Thoracic aorta (tissue), 2 donors: ENCODE data around the gene CLDND2. TPM values are rescaled to one million over a fixed set of nuclear protein-coding genes. Genes with fewer than 3 reads are reported as not detected.

ENCODE experiments used
- ATAC-seq: fragments of 150-250 bp; one replicate; pipeline ENCODE4 v1.8.0; 2017; ENCODE audit warnings: low read depth; ENCODE audit not compliant: insufficient number of reproducible peaks, low FRiP score
- DNase-seq: peaks from one replicate; pipeline ENCODE4 v3.0.0-alpha.2; 2020; ENCODE audit warnings: low spot score
- H3K27ac ChIP-seq, 2 donors: fragments of 200-600 bp; sonication (generic); 1 replicate in 1 of 2; 2 replicates in 1 of 2; pipeline ENCODE4 v1.5.1; 2016; ENCODE audit warnings: mild to moderate bottlenecking in 2 of 2, moderate library complexity in 2 of 2
- H3K27me3 ChIP-seq: fragments of 200-600 bp; sonication (generic); replicated peaks from 2 replicates; pipeline ENCODE4 v1.6.0; 2016; ENCODE audit warnings: mild to moderate bottlenecking; ENCODE audit not compliant: insufficient read depth
- H3K36me3 ChIP-seq: fragments of 200-600 bp; sonication (generic); one replicate; pipeline ENCODE4 v1.5.1; 2016
- H3K4me1 ChIP-seq, 2 donors: fragments of 200-600 bp; sonication (generic); 1 replicate in 1 of 2; 2 replicates in 1 of 2; pipeline versions ENCODE4 v1.5.1 to v1.6.0; 2016; ENCODE audit warnings: low read depth in 2 of 2, mild to moderate bottlenecking in 1 of 2; ENCODE audit not compliant: control insufficient read depth in 1 of 2
- H3K4me3 ChIP-seq: fragments of 200-600 bp; sonication (generic); 2 replicates; pipeline ENCODE4 v1.5.1; 2016; ENCODE audit warnings: mild to moderate bottlenecking
- H3K9me3 ChIP-seq: fragments of 200-600 bp; sonication (generic); 2 replicates; pipeline ENCODE4 v1.5.1; 2016
- total RNA-seq, 2 donors: library from RNA; depleted of rRNA; stranded (reverse); fragments of >200 nt; gene quantifications; one replicate each; pipeline versions ENCODE4 v1.1.0 to v1.2.3, GENCODE V29; 2016
- TF ChIP-seq, protein P1 (sequence below): fragments of 200-600 bp; sonication (generic); IDR thresholded peaks from one replicate; pipeline ENCODE4 v1.5.1; 2019; ENCODE audit warnings: antibody characterized with exemption

CLDND2 gene
- total RNA-seq, 2 donors from 2014 or later: not detected

DNA sequence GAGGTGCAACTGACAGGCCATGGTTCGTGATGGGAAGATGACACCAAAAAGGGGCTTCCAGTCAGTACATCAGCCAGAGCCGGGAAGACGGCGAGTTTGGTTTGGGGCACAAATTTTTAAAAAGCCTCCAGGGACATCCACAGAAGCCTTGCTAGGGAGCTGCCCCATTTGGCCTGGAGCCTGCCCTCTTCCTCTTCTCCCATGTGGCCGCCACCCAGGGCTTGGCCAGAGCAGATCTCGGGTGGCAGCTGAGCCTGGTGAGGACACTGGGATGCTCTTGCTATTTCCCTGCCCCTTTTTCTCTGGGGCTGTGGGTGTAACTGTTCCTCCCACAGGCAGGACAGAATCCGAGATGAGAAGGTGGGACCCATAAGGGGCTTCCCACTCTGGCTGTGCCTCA is 10.9 kb downstream of the CLDND2 start:
- Histone ChIP-seq H3K4me3 (no peak overlapping the region), H3K27ac (no peak overlapping the region), H3K9me3 (no peaks in the 10 kb centered on the region), H3K27me3 (no peaks in the 10 kb centered on the region), H3K4me1 (no peaks in the 10 kb centered on the region), H3K36me3 (no peaks in the 10 kb centered on the region)
- TF ChIP-seq, protein P1, sequence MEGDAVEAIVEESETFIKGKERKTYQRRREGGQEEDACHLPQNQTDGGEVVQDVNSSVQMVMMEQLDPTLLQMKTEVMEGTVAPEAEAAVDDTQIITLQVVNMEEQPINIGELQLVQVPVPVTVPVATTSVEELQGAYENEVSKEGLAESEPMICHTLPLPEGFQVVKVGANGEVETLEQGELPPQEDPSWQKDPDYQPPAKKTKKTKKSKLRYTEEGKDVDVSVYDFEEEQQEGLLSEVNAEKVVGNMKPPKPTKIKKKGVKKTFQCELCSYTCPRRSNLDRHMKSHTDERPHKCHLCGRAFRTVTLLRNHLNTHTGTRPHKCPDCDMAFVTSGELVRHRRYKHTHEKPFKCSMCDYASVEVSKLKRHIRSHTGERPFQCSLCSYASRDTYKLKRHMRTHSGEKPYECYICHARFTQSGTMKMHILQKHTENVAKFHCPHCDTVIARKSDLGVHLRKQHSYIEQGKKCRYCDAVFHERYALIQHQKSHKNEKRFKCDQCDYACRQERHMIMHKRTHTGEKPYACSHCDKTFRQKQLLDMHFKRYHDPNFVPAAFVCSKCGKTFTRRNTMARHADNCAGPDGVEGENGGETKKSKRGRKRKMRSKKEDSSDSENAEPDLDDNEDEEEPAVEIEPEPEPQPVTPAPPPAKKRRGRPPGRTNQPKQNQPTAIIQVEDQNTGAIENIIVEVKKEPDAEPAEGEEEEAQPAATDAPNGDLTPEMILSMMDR: no peak
- ATAC-seq (no peak), DNase-seq (no peak)

DNA sequence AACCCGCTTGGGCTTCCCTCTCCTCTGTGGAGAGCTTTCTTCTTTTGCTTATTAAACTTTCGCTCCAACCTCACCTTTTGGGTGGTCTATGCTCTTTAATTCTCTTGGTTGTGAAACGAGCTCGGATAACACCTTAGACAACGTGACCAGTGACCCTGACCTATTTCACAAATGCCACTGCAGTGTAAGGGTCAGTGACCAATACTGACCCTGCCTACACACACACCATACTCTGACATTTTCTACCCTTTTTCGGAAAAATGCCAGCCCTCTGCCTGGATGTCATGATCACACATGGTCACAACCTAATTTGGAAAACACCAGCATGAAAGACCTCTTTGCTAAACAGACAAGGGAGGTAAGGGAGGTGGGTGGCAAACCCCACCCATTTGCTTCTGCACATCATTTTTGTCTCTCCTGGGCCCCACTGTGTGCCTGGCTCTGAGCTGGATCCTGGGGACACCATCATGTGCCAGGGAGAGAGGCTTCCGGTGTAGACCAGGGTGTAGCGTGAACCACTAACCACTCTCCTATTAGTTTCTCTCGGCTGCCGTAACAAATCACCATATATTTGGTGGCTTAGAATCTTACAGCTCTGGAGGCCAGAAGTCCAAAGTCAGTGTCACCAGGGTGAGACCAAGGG is 12.5 kb downstream of the CLDND2 start:
- ATAC-seq (no peak), DNase-seq (no peak)
- H3K9me3 ChIP-seq: no peaks in the 10 kb centered on the region
- peaks cover 6% of the 10 kb centered on the region for H3K36me3 ChIP-seq
- no peak overlapping the region for H3K27ac ChIP-seq
- no peaks in the 10 kb centered on the region for H3K27me3 ChIP-seq
- H3K4me3 ChIP-seq: no peak overlapping the region
- H3K4me1 ChIP-seq: no peaks in the 10 kb centered on the region
- TF ChIP-seq, protein P1: no peak

DNA sequence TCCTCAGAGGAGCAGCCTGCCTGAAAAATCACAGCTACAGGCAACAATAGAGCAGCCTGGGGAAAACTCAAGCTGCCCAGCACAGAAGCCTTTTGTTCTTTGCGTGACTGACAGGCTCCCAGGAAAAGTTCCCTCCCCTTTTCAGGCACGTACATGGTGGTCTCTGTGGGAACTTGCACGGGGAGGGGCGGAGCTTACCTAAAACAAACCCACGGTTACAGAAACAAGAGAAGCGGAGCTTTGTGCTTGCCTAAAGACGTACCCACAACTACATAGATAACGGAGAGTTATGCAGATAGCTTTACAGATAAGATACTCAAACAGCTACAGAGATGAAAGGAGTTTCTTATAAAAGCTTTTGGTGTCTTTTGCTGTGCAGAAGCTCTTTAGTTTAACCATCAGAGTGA is 14.1 kb downstream of the CLDND2 start:
- Histone ChIP-seq H3K9me3 (no peaks in the 10 kb centered on the region), H3K27ac (no peak overlapping the region), H3K4me1 (no peaks in the 10 kb centered on the region), H3K36me3 (peaks cover 19% of the 10 kb centered on the region), H3K27me3 (no peaks in the 10 kb centered on the region), H3K4me3 (no peak overlapping the region)
- TF ChIP-seq, protein P1: no peak
- DNase-seq (no peak), ATAC-seq (no peak)

DNA sequence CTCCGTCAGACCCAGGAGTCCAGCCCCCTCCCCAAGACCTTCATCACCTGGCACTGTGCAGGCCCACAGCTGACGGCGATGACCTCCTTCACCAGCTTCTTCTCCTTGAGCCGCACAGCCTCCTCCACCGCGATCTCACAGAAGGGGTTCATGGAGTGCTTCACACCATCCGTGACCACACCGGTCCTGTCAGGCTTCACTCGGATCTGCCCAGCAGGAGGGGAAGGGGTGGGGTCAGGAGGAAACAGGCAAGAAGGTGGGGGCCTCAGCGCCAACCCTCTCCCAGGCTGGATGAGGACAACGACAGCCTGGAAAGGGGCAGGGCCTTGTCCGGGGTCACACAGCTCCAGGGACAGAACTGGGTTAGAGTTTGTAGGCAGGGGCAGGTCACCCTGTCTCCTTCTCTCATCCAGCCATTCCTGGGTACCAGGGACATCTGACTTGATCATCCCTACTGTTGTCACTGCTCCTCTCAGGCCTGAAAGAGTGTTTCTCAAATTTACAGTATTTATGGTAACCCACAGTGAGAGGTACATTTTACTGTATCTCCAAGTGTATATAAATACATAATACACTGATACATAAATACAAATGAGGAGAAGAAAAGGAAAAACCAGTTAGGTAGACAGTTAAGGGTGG is 14.6 kb downstream of the CLDND2 start:
- Histone ChIP-seq H3K4me3 (no peak overlapping the region), H3K36me3 (peaks cover 19% of the 10 kb centered on the region), H3K4me1 (no peaks in the 10 kb centered on the region), H3K27ac (no peak overlapping the region), H3K9me3 (no peaks in the 10 kb centered on the region), H3K27me3 (no peaks in the 10 kb centered on the region)
- TF ChIP-seq, protein P1: no peak
- ATAC-seq: no peak
- no peak for DNase-seq

DNA sequence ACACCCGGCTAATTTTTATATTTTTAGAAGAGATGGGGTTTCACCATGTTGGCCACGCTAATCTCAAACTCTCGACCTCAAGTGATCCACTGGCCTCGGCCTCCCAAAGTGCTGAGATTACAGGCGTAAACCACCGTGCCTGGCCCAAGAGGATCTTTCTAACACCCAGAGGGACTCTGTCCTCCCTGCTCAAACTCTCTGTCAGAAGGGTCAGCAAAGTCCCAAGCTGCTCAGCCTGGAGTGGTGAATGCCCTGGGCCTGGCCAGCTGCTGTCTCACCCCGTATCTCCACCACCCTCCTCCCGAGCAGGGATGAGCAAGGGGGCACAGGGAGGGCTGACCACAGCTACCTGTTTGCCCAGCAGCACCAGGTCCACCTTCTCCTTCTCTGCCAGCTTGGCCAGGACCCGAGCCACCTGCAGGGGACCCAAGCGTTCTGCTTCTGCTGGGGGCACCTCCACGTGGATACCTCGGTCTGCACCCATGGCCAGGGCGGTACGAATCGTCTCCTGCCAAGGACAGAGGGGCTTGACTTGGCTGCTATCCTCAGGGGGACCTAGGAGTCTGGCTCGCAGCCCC is 15.9 kb downstream of the CLDND2 start:
- H3K36me3 ChIP-seq: peaks cover 19% of the 10 kb centered on the region

More for the DNA sequence above, 15.9 kb downstream of the CLDND2 start:
- DNase-seq: no peak
- Histone ChIP-seq H3K4me3 (no peak overlapping the region), H3K4me1 (no peaks in the 10 kb centered on the region), H3K9me3 (no peaks in the 10 kb centered on the region), H3K27ac (no peak overlapping the region), H3K27me3 (no peaks in the 10 kb centered on the region)
- TF ChIP-seq, protein P1: no peak
- no peak for ATAC-seq
